HCT116 (cell line): ENCODE measurements around the gene NGFR. TPM values are rescaled to one million over a fixed set of nuclear protein-coding genes. Genes with fewer than 3 reads are reported as not detected.

Source experiments
- ATAC-seq: fragments of 200-7000 bp; cut with Tn5 transposase; 2 replicates; pipeline ENCODE4 v1.9.1; 2020; ENCODE audit warnings: mild to moderate bottlenecking, moderate library complexity
- BruUV-seq: library from RNA; stranded (reverse); fragments of 400-500 nt; replicated peaks from 2 replicates; lab custom pipeline; 2021; lab: Mats Ljungman, UMichigan
- CTCF ChIA-PET: fragments of 300-600 bp; sonication (Branson Sonifier 250); formaldehyde crosslinking; loops from one replicate; lab custom pipeline; 2021; ENCODE audit warnings: antibody characterized with exemption; lab: Charles Lee
- POLR2A ChIA-PET: fragments of 300-600, 350-600 bp; sonication (Branson Sonifier 250); formaldehyde crosslinking; loops from one replicate; lab custom pipeline; 2021; ENCODE audit warnings: antibody characterized with exemption; lab: Charles Lee
- RAD21 ChIA-PET, 2 experiments: fragments of 300-600 bp; sonication (Branson Sonifier 250); formaldehyde crosslinking; loops; one replicate each; lab custom pipeline; 2023; ENCODE audit warnings: low total read pairs in 2 of 2; ENCODE audit not compliant: uncharacterized antibody in 2 of 2, unreplicated experiment in 2 of 2, low non-redundant PET in 1 of 2; lab: Charles Lee
- DNase-seq: peaks from one replicate; pipeline ENCODE4 v3.0.0-alpha.2; 2010; ENCODE audit warnings: low read depth, low spot score
- H2AFZ ChIP-seq: fragments of 200-600 bp; shearing (Covaris generic), sonication (generic); 2 replicates; pipeline ENCODE4 v1.6.1; 2017; ENCODE audit warnings: low read depth, mixed run types, mixed read lengths, antibody characterized with exemption, low read length; ENCODE audit not compliant: poor library complexity, severe bottlenecking
- H3K27ac ChIP-seq: 2 replicates; pipeline ENCODE4 v1.5.1; 2012; ENCODE audit warnings: low read depth, low read length
- H3K27me3 ChIP-seq: fragments of 200-600 bp; sonication (generic); 2 replicates; pipeline ENCODE4 v1.6.1; 2016; ENCODE audit warnings: mixed run types, low read length, mixed read lengths; ENCODE audit not compliant: insufficient read depth
- H3K36me3 ChIP-seq, 2 experiments: fragments of 200-500 bp in 1 of 2; fragments of 200-600 bp in 1 of 2; sonication (Bioruptor generic) in 1 of 2; sonication (generic) in 1 of 2; 2 replicates each; pipeline versions ENCODE4 v1.5.1 to v1.6.1; 2014 to 2016; ENCODE audit warnings: low read length in 2 of 2, inconsistent platforms in 1 of 2, mixed read lengths in 1 of 2, mixed run types in 1 of 2; ENCODE audit not compliant: insufficient read depth in 2 of 2, control insufficient read depth in 1 of 2
- H3K4me1 ChIP-seq, 2 experiments: fragments of 200-600 bp in 1 of 2; sonication (generic) in 1 of 2; 2 replicates each; pipeline versions ENCODE4 v1.5.1 to v1.6.1; 2012 to 2017; ENCODE audit warnings: low read length in 2 of 2, inconsistent platforms in 1 of 2, mild to moderate bottlenecking in 1 of 2, mixed read lengths in 1 of 2, mixed run types in 1 of 2, moderate library complexity in 1 of 2; ENCODE audit not compliant: insufficient read depth in 2 of 2, control insufficient read depth in 1 of 2
- H3K4me2 ChIP-seq: fragments of 200-600 bp; sonication (generic); 2 replicates; pipeline ENCODE4 v1.6.1; 2017; ENCODE audit warnings: mixed run types, low read length, mixed read lengths
- H3K4me3 ChIP-seq, 2 experiments: fragments of 200-600 bp in 1 of 2; sonication (generic) in 1 of 2; replicated peaks in 1 of 2; 2 replicates each; pipeline ENCODE4 v1.5.1; 2011 to 2016; ENCODE audit warnings: low read length in 2 of 2, control low read depth in 1 of 2, low read depth in 1 of 2, mild to moderate bottlenecking in 1 of 2, mixed read lengths in 1 of 2, mixed run types in 1 of 2
- H3K79me2 ChIP-seq: fragments of 200-600 bp; sonication (generic); 2 replicates; pipeline ENCODE4 v1.6.1; 2017; ENCODE audit warnings: mild to moderate bottlenecking, mixed run types, low read length, moderate library complexity, mixed read lengths; ENCODE audit not compliant: insufficient read depth
- H3K9ac ChIP-seq: fragments of 200-600 bp; sonication (generic); 2 replicates; pipeline ENCODE4 v1.6.1; 2016; ENCODE audit warnings: low read length, mixed read lengths
- H3K9me2 ChIP-seq: fragments of 200-600 bp; sonication (generic), shearing (Covaris generic); 2 replicates; pipeline ENCODE4 v1.6.1; 2017; ENCODE audit warnings: mixed run types, mild to moderate bottlenecking, moderate library complexity; ENCODE audit not compliant: insufficient read depth
- H3K9me3 ChIP-seq, 2 experiments: fragments of 200-500 bp in 1 of 2; fragments of 200-600 bp in 1 of 2; sonication (Bioruptor generic) in 1 of 2; sonication (generic) in 1 of 2; 2 replicates each; pipeline ENCODE4 v1.6.1; 2014 to 2017; ENCODE audit warnings: low read length in 2 of 2, mixed read lengths in 2 of 2, inconsistent platforms in 1 of 2, low read depth in 1 of 2, mild to moderate bottlenecking in 1 of 2, mixed run types in 1 of 2, moderate library complexity in 1 of 2; ENCODE audit not compliant: control insufficient read depth in 1 of 2, insufficient read depth in 1 of 2
- H4K20me1 ChIP-seq: fragments of 200-600 bp; sonication (generic), shearing (Covaris generic); 2 replicates; pipeline ENCODE4 v1.6.1; 2017; ENCODE audit warnings: mixed run types, mild to moderate bottlenecking, moderate library complexity; ENCODE audit not compliant: insufficient read depth
- ATF3 ChIP-seq: IDR thresholded peaks from 2 replicates; pipeline ENCODE4 v1.6.1; 2012
- CBX3 ChIP-seq: IDR thresholded peaks from 2 replicates; pipeline ENCODE4 v1.6.1; 2012; ENCODE audit warnings: low read depth
- CEBPB ChIP-seq: IDR thresholded peaks from 2 replicates; pipeline ENCODE4 v1.6.1; 2012; ENCODE audit warnings: low read depth
- EGR1 ChIP-seq: IDR thresholded peaks from 2 replicates; pipeline ENCODE4 v1.6.1; 2012; ENCODE audit warnings: low read depth
- ELF1 ChIP-seq: IDR thresholded peaks from 2 replicates; pipeline ENCODE4 v1.6.1; 2012; ENCODE audit warnings: low read depth, borderline replicate concordance
- EZH2 ChIP-seq: fragments of 200-600 bp; sonication (generic); IDR thresholded peaks from 2 replicates; pipeline ENCODE4 v1.6.1; 2017; ENCODE audit warnings: antibody characterized with exemption, mixed run types
- FOSL1 ChIP-seq: IDR thresholded peaks from 2 replicates; pipeline ENCODE4 v1.6.1; 2012; ENCODE audit warnings: low read depth
- JUND ChIP-seq: IDR thresholded peaks from 2 replicates; pipeline ENCODE4 v1.6.1; 2012
- POLR2A ChIP-seq: IDR thresholded peaks from 2 replicates; pipeline ENCODE4 v1.7.0; 2011; ENCODE audit warnings: borderline replicate concordance; ENCODE audit not compliant: insufficient read depth, insufficient read length; ENCODE audit errors: extremely low read depth
- POLR2AphosphoS5 ChIP-seq: IDR thresholded peaks from 2 replicates; pipeline ENCODE4 v1.6.1; 2011; ENCODE audit warnings: mild to moderate bottlenecking, low read depth, low read length, moderate library complexity
- RAD21 ChIP-seq: IDR thresholded peaks from 2 replicates; pipeline ENCODE4 v1.6.1; 2012; ENCODE audit warnings: low read depth, mild to moderate bottlenecking
- SIN3A ChIP-seq: IDR thresholded peaks from 2 replicates; pipeline ENCODE4 v1.6.1; 2012; ENCODE audit warnings: low read depth
- SP1 ChIP-seq: IDR thresholded peaks from 2 replicates; pipeline ENCODE4 v1.6.1; 2012; ENCODE audit warnings: low read depth
- SRF ChIP-seq: IDR thresholded peaks from 2 replicates; pipeline ENCODE4 v1.6.1; 2012; ENCODE audit warnings: low read depth
- TCF7L2 ChIP-seq: IDR thresholded peaks from 2 replicates; pipeline ENCODE4 v1.7.0; 2011; ENCODE audit warnings: borderline replicate concordance, inconsistent platforms; ENCODE audit not compliant: insufficient read depth, insufficient read length; ENCODE audit errors: extremely low read depth
- YY1 ChIP-seq: IDR thresholded peaks from 2 replicates; pipeline ENCODE4 v1.6.1; 2011; ENCODE audit warnings: low read length, low read depth, moderate library complexity, mild to moderate bottlenecking; ENCODE audit not compliant: insufficient replicate concordance; ENCODE audit errors: extremely low read depth
- ZFX ChIP-seq: fragments of 450-650 bp; IDR thresholded peaks from 2 replicates; pipeline ENCODE4 v1.6.1; 2017
- ZNF274 ChIP-seq: fragments of 200-500 bp; sonication (Bioruptor generic); IDR thresholded peaks from 2 replicates; pipeline ENCODE4 v1.6.1; 2014; ENCODE audit warnings: mild to moderate bottlenecking, low read depth, low read length, inconsistent platforms
- intact Hi-C: fragments of 100-400 bp; cut with micrococcal nuclease; formaldehyde crosslinking; loops from 2 replicates; pipeline ENCODE4 v1.10.0; 2022
- total RNA-seq: library from RNA; stranded (reverse); gene quantifications from one replicate; pipeline ENCODE4 v1.2.1, GENCODE V29; 2021; ENCODE audit not compliant: unreplicated experiment
- TF ChIP-seq, protein P1 (sequence below), 3 experiments: fragments of 200-600 bp in 1 of 3; sonication (generic) in 1 of 3; IDR thresholded peaks in 2 of 3; conservative IDR thresholded peaks in 1 of 3; 2 replicates each; pipeline ENCODE4 v1.5.1; 2012 to 2017; ENCODE audit warnings: low read depth in 2 of 3, low read length in 2 of 3, antibody characterized with exemption in 1 of 3, borderline replicate concordance in 1 of 3, control low read depth in 1 of 3, mild to moderate bottlenecking in 1 of 3, mixed read lengths in 1 of 3, mixed run types in 1 of 3, moderate library complexity in 1 of 3; ENCODE audit not compliant: insufficient read depth in 1 of 3
- TF ChIP-seq, protein P2 (sequence below): IDR thresholded peaks from 2 replicates; pipeline ENCODE4 v1.6.1; 2012
- TF ChIP-seq, protein P3 (sequence below): IDR thresholded peaks from 2 replicates; pipeline ENCODE4 v1.6.1; 2012; ENCODE audit warnings: low read depth

NGFR gene
- total RNA-seq, 1 experiment from 2014 or later: 6.1 TPM

DNA sequence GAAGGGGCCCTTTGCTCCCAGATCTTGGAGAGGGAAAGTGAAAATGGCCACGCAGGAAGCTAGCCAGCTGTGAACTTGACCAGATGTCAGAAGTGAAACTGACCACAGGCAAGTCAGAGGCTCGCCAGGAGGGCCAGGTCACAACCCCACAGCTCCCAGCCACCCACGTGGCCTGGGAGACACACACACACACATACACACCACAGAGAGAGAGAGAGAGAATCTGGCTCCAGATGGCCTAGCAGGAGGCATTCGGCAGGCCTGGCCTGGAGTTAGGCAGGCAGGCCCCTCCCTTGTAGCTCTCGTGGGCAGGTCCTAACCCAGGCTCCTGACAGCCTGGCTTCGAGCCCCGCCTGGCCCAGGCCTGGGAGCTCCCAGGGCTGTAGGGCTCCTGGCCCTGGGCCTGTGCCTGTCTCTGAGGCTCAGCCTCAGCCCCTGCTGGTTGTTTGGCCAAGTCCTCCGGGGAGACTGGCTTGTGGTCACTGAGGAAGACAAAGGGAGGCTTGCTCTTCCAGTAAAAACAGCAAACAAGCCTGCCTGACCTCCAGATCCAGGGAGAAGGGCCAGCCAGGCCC lies 20.2 kb downstream of the NGFR start:
- ChIA-PET POLR2A (interaction anchor here (0.8 to 1.9 kb wide), 5 partner anchors 8 to 42 kb away, joined by 3 to 4 read pairs (median 3); partner anchors contain the start of gene NGFR), CTCF (interaction anchor here (0.6 to 3.1 kb wide), 6 partner anchors 8 to 183 kb away, joined by 3 to 23 read pairs (median 3); no protein-coding TSS in a partner anchor)
- intact Hi-C loops: no loop called here
- TF ChIP-seq ATF3 (no peak), POLR2AphosphoS5 (peak; percentile 62), TCF7L2 (no peak), CBX3 (no peak), CEBPB (no peak), ZFX (peak; percentile 92; the same call in 1 of the 2 replicates), SP1 (no peak), EZH2 (no peak), POLR2A (peak; percentile 31), SIN3A (no peak), FOSL1 (no peak), SRF (no peak), YY1 (no peak), ZNF274 (no peak), RAD21 (no peak), ELF1 (no peak), JUND (no peak), EGR1 (no peak)
- TF ChIP-seq, protein P1, sequence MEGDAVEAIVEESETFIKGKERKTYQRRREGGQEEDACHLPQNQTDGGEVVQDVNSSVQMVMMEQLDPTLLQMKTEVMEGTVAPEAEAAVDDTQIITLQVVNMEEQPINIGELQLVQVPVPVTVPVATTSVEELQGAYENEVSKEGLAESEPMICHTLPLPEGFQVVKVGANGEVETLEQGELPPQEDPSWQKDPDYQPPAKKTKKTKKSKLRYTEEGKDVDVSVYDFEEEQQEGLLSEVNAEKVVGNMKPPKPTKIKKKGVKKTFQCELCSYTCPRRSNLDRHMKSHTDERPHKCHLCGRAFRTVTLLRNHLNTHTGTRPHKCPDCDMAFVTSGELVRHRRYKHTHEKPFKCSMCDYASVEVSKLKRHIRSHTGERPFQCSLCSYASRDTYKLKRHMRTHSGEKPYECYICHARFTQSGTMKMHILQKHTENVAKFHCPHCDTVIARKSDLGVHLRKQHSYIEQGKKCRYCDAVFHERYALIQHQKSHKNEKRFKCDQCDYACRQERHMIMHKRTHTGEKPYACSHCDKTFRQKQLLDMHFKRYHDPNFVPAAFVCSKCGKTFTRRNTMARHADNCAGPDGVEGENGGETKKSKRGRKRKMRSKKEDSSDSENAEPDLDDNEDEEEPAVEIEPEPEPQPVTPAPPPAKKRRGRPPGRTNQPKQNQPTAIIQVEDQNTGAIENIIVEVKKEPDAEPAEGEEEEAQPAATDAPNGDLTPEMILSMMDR (IDR thresholded peaks at IDR 0.05 in 2 of 3, conservative IDR thresholded peaks at IDR 0.05 in 1 of 3; ENCODE audit: borderline replicate concordance in 1 of 3, insufficient read depth in 1 of 3, low read depth in 2 of 3, low read length in 2 of 3): 0 out of 6 replicates have a peak, but pooled peaks of 1 of the 3 experiments have one; percentile 7
- TF ChIP-seq, protein P2, sequence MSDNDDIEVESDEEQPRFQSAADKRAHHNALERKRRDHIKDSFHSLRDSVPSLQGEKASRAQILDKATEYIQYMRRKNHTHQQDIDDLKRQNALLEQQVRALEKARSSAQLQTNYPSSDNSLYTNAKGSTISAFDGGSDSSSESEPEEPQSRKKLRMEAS: no peak; the same call in 1 of the 2 replicates
- TF ChIP-seq, protein P3, sequence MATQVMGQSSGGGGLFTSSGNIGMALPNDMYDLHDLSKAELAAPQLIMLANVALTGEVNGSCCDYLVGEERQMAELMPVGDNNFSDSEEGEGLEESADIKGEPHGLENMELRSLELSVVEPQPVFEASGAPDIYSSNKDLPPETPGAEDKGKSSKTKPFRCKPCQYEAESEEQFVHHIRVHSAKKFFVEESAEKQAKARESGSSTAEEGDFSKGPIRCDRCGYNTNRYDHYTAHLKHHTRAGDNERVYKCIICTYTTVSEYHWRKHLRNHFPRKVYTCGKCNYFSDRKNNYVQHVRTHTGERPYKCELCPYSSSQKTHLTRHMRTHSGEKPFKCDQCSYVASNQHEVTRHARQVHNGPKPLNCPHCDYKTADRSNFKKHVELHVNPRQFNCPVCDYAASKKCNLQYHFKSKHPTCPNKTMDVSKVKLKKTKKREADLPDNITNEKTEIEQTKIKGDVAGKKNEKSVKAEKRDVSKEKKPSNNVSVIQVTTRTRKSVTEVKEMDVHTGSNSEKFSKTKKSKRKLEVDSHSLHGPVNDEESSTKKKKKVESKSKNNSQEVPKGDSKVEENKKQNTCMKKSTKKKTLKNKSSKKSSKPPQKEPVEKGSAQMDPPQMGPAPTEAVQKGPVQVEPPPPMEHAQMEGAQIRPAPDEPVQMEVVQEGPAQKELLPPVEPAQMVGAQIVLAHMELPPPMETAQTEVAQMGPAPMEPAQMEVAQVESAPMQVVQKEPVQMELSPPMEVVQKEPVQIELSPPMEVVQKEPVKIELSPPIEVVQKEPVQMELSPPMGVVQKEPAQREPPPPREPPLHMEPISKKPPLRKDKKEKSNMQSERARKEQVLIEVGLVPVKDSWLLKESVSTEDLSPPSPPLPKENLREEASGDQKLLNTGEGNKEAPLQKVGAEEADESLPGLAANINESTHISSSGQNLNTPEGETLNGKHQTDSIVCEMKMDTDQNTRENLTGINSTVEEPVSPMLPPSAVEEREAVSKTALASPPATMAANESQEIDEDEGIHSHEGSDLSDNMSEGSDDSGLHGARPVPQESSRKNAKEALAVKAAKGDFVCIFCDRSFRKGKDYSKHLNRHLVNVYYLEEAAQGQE: no peak

More for the DNA sequence above, 20.2 kb downstream of the NGFR start:
- Histone ChIP-seq H3K4me3 (no peak overlapping the region), H3K36me3 (no peaks in the 10 kb centered on the region), H3K9me3 (no peaks in the 10 kb centered on the region), H3K79me2 (no peaks in the 10 kb centered on the region), H3K27ac (peak overlapping the region; percentile 42; the same call in 1 of the 2 replicates), H3K9ac (peak overlapping the region; percentile 48), H3K4me1 (peaks cover 18 to 22% of the 10 kb centered on the region in 2 experiments), H3K27me3 (no peaks in the 10 kb centered on the region), H3K9me2 (no peaks in the 10 kb centered on the region), H4K20me1 (no peaks in the 10 kb centered on the region), H2AFZ (peak overlapping the region; percentile 32), H3K4me2 (peak overlapping the region; percentile 39)
- DNase-seq: peak; percentile 36
- peak; percentile 96 for ATAC-seq
- RAD21 ChIA-PET: no interaction called here
- no TSS peak for BruUV-seq
